MM.1S (cell line): ENCODE measurements around the gene RTBDN.

Experiments used
- DNase-seq: peaks from one replicate; pipeline ENCODE4 v3.0.0-alpha.2; 2015
- H2AFZ ChIP-seq: fragments of 300-600 bp; sonication (generic); 2 replicates; pipeline ENCODE4 v1.6.0; 2016; ENCODE audit warnings: antibody characterized with exemption, low read length
- H3F3A ChIP-seq: fragments of 300-600 bp; sonication (generic); 2 replicates; pipeline ENCODE4 v1.6.1; 2016; ENCODE audit warnings: mild to moderate bottlenecking, antibody characterized with exemption, low read length, moderate library complexity, mixed read lengths; ENCODE audit not compliant: insufficient read depth
- H3K27ac ChIP-seq: fragments of 300-600 bp; sonication (generic); 2 replicates; pipeline ENCODE4 v1.5.1; 2016; ENCODE audit warnings: mild to moderate bottlenecking, low read length
- H3K27me3 ChIP-seq: fragments of 300-600 bp; sonication (generic); replicated peaks from 2 replicates; pipeline ENCODE4 v1.6.0; 2016; ENCODE audit warnings: low read length; ENCODE audit not compliant: insufficient read depth
- H3K36me3 ChIP-seq: fragments of 300-600 bp; sonication (generic); replicated peaks from 2 replicates; pipeline ENCODE4 v1.6.1; 2016; ENCODE audit warnings: mild to moderate bottlenecking, low read length, mixed read lengths; ENCODE audit not compliant: insufficient read depth
- H3K4me1 ChIP-seq: fragments of 300-600 bp; sonication (generic); 2 replicates; pipeline ENCODE4 v1.6.1; 2016; ENCODE audit warnings: low read length, mixed read lengths
- H3K4me2 ChIP-seq: fragments of 300-600 bp; sonication (generic); 2 replicates; pipeline ENCODE4 v1.6.0; 2016; ENCODE audit warnings: low read depth, low read length
- H3K4me3 ChIP-seq: fragments of 300-600 bp; sonication (generic); 2 replicates; pipeline ENCODE4 v1.5.1; 2016; ENCODE audit warnings: low read length, mixed read lengths
- H3K79me2 ChIP-seq: fragments of 300-600 bp; sonication (generic); 2 replicates; pipeline ENCODE4 v1.6.1; 2016; ENCODE audit warnings: mixed run types, low read length, mixed read lengths
- H3K9ac ChIP-seq: fragments of 300-600 bp; sonication (generic); 2 replicates; pipeline ENCODE4 v1.6.1; 2016; ENCODE audit warnings: low read length, mixed read lengths
- H3K9me2 ChIP-seq: fragments of 300-600 bp; sonication (generic); replicated peaks from 2 replicates; pipeline ENCODE4 v1.6.1; 2016; ENCODE audit warnings: mild to moderate bottlenecking, low read length, mixed read lengths; ENCODE audit not compliant: insufficient read depth
- H3K9me3 ChIP-seq: fragments of 300-600 bp; sonication (generic); replicated peaks from 2 replicates; pipeline ENCODE4 v1.6.1; 2016; ENCODE audit warnings: mild to moderate bottlenecking, low read length, mixed read lengths; ENCODE audit not compliant: insufficient read depth
- H4K20me1 ChIP-seq: fragments of 300-600 bp; sonication (generic); 2 replicates; pipeline ENCODE4 v1.6.1; 2016; ENCODE audit warnings: mild to moderate bottlenecking, low read length, moderate library complexity, mixed read lengths; ENCODE audit not compliant: insufficient read depth
- CTCF ChIP-seq: fragments of 300-600 bp; sonication (generic); IDR thresholded peaks from 2 replicates; pipeline ENCODE4 v1.5.1; 2016; ENCODE audit warnings: antibody characterized with exemption, low read length, mixed read lengths
- EZH2 ChIP-seq: fragments of 300-600 bp; sonication (generic); optimal IDR thresholded peaks from 2 replicates; pipeline ENCODE3; 2017; ENCODE audit warnings: low read depth, mild to moderate bottlenecking, antibody characterized with exemption, low read length, mixed read lengths
- EZH2phosphoT487 ChIP-seq: fragments of 300-600 bp; sonication (generic); IDR thresholded peaks from 2 replicates; pipeline ENCODE4 v1.6.1; 2018; ENCODE audit warnings: antibody characterized with exemption, low read length

RTBDN gene

GRCh38 chr19:12793290-12794195, 40.8 kb downstream of the RTBDN start:
- H3K4me2 ChIP-seq = peak overlapping the region; percentile 99
- no peaks in the 10 kb centered on the region for H3K9me3 ChIP-seq
- H3K9me2 ChIP-seq = no peaks in the 10 kb centered on the region
- H3K27me3 ChIP-seq = no peaks in the 10 kb centered on the region
- H3K9ac ChIP-seq = peak overlapping the region; percentile 94
- H3K79me2 ChIP-seq = peaks cover 15% of the 10 kb centered on the region
- H2AFZ ChIP-seq = peak overlapping the region; percentile 43; the same call in 1 of the 2 replicates
- DNase-seq = peak; percentile 93
- TF ChIP-seq CTCF (no peak), EZH2phosphoT487 (no peak), EZH2 (no peak)
- H3F3A ChIP-seq = peaks cover 45% of the 10 kb centered on the region
- peaks cover 25% of the 10 kb centered on the region for H3K4me1 ChIP-seq
- peak overlapping the region; percentile 93 for H3K4me3 ChIP-seq
- peak overlapping the region; percentile 97 for H3K27ac ChIP-seq
- no peaks in the 10 kb centered on the region for H4K20me1 ChIP-seq
- H3K36me3 ChIP-seq = no peaks in the 10 kb centered on the region

- Histone ChIP-seq H3K4me1 (peaks cover 31% of the 10 kb centered on the region), H3K27ac (peak overlapping the region; percentile 97), H3K4me2 (peak overlapping the region; percentile 99), H3K27me3 (no peaks in the 10 kb centered on the region), H3K79me2 (peaks cover 15% of the 10 kb centered on the region), H3K4me3 (peak overlapping the region; percentile 93), H2AFZ (peak overlapping the region; percentile 39; the same call in 1 of the 2 replicates), H4K20me1 (no peaks in the 10 kb centered on the region), H3K9me2 (no peaks in the 10 kb centered on the region), H3K9me3 (no peaks in the 10 kb centered on the region), H3K36me3 (no peaks in the 10 kb centered on the region), H3K9ac (peak overlapping the region; percentile 94), H3F3A (peaks cover 49% of the 10 kb centered on the region)
- TF ChIP-seq EZH2phosphoT487 (no peak), EZH2 (no peak)
- no peak for DNase-seq
Observed at GRCh38 chr19:12792853-12793289, 41.5 kb downstream of the RTBDN start.

GRCh38 chr19:12792051-12792852, 42.1 kb downstream of the RTBDN start:
- no peaks in the 10 kb centered on the region for H3K36me3 ChIP-seq
- H3K4me2 ChIP-seq = peak overlapping the region; percentile 99
- peaks cover 31% of the 10 kb centered on the region for H3K4me1 ChIP-seq
- H3F3A ChIP-seq = peaks cover 49% of the 10 kb centered on the region
- peak overlapping the region; percentile 94 for H3K9ac ChIP-seq
- TF ChIP-seq CTCF = no peak
- no peak for TF ChIP-seq EZH2
- no peak for TF ChIP-seq EZH2phosphoT487
- H3K9me2 ChIP-seq = no peaks in the 10 kb centered on the region
- no peaks in the 10 kb centered on the region for H3K9me3 ChIP-seq
- peak overlapping the region; percentile 39; the same call in 1 of the 2 replicates for H2AFZ ChIP-seq
- peak overlapping the region; percentile 97 for H3K27ac ChIP-seq
- peak overlapping the region; percentile 93 for H3K4me3 ChIP-seq
- H4K20me1 ChIP-seq = no peaks in the 10 kb centered on the region
- H3K79me2 ChIP-seq = peaks cover 15% of the 10 kb centered on the region
- no peaks in the 10 kb centered on the region for H3K27me3 ChIP-seq
- peak; percentile 86 for DNase-seq
